AG04449 (cell line): ENCODE measurements around the gene VPS8.

Source experiments
- CTCF ChIA-PET: fragments of 350-600 bp; formaldehyde crosslinking; extraction: SDS; loops from one replicate; lab custom pipeline; 2021; ENCODE audit warnings: antibody characterized with exemption; lab: Yijun Ruan, JAX
- POLR2A ChIA-PET: fragments of 400-600, 350-600 bp; formaldehyde crosslinking; extraction: SDS; loops from one replicate; lab custom pipeline; 2020; ENCODE audit warnings: antibody characterized with exemption, inconsistent platforms; lab: Yijun Ruan, JAX
- DNase-seq: peaks from one replicate; pipeline ENCODE4 v3.0.0-alpha.2; 2010; ENCODE audit warnings: low read depth, low spot score
- H3K4me3 ChIP-seq: 2 replicates; pipeline ENCODE4 v1.5.1; 2011; ENCODE audit warnings: low read depth, mild to moderate bottlenecking, control low read depth, low read length
- TF ChIP-seq, protein P1 (sequence below): IDR thresholded peaks from one replicate; pipeline ENCODE4 v1.5.1; 2011; ENCODE audit warnings: mild to moderate bottlenecking, moderate library complexity, low read length, control low read depth, inconsistent platforms; ENCODE audit not compliant: insufficient read depth; ENCODE audit errors: missing control alignments

The VPS8 gene

DNA sequence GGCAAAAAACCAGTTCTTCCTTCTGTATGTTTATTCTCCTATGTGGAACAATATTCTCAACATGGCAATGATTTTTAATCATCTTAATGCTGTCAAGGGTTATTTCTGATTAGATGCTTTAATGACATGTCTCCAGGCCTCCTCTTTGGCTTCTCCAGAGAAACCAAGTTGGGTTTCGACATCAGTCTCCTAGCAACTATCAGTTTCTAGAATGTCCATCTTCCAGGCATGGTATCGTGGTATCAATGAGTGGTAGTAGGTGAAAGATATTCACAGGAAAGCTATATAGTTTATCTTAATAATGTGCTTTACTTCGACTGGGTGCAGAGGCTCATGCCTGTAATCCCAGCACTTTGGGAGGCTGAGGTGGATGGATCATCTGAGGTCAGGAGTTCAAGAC is 212.4 kb downstream of the VPS8 start:
- TF ChIP-seq, protein P1, sequence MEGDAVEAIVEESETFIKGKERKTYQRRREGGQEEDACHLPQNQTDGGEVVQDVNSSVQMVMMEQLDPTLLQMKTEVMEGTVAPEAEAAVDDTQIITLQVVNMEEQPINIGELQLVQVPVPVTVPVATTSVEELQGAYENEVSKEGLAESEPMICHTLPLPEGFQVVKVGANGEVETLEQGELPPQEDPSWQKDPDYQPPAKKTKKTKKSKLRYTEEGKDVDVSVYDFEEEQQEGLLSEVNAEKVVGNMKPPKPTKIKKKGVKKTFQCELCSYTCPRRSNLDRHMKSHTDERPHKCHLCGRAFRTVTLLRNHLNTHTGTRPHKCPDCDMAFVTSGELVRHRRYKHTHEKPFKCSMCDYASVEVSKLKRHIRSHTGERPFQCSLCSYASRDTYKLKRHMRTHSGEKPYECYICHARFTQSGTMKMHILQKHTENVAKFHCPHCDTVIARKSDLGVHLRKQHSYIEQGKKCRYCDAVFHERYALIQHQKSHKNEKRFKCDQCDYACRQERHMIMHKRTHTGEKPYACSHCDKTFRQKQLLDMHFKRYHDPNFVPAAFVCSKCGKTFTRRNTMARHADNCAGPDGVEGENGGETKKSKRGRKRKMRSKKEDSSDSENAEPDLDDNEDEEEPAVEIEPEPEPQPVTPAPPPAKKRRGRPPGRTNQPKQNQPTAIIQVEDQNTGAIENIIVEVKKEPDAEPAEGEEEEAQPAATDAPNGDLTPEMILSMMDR, result no peak
- ChIA-PET POLR2A (no interaction called here), CTCF (no interaction called here)
- no peak overlapping the region for H3K4me3 ChIP-seq
- no peak for DNase-seq

DNA sequence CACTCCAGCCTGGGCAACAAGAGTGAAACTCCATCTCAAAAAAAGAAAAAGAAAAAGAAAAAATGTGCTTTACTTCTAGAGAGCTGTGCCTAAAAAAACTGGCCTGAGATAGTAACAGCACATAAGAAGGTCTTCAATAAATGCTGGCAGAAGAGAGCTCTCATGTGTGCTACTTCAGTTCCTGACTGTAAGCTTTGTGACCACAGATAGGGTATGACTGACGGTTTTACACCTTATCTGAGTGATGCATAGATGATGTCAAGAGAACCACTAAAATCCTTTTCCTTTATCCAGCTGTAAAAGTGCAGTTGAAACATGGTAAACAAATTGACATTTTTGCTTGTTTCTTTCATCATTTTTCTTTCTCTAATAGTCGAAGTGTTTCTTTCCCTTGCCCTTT is 213.0 kb downstream of the VPS8 start:
- H3K4me3 ChIP-seq, result no peak overlapping the region
- no peak for DNase-seq
- ChIA-PET CTCF (interaction anchor here (0.8 kb wide), 1 partner anchor 11 kb away, joined by 3 read pairs; no protein-coding TSS in a partner anchor), POLR2A (no interaction called here)
- TF ChIP-seq, protein P1, result no peak

DNA sequence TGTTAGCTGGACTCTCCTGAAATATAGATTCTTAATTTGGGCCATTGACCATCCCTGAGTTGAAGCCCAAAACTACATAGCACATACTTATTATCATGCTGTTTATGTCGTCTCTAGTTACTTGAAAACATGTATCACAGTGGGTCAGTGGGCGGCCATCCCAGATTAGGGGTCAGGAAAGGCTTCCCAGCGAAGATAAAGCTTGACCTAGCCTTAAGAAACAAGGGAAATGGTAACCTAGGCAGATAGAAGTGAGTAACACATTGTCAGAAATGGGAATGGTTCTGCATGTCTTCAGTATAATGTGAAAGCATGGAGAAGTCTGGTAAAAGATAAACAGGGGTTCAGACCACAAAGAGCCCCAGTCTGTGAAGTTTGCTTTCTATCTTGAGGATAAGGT is 216.2 kb downstream of the VPS8 start:
- ChIA-PET POLR2A (no interaction called here), CTCF (no interaction called here)
- no peak for DNase-seq
- no peak overlapping the region for H3K4me3 ChIP-seq
- TF ChIP-seq, protein P1, result no peak

DNA sequence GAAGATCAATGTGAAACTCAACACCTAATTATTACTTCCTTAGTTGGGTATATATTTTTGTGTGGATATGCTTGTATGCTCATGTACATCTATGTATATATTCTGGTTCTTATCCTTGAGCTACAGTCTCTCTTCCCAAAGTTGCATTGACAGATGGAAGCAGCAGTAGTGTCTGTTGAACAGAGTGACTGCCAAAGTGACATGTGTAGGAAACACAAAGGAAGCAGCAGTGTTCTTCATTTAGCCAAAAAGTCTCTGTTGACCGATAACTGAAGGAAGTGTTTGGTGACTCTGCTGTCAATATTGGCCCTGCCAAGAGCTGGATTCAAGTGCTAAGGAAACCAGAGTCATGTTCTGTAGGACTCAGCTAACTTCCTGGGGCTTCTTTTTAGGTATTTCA is 217.1 kb downstream of the VPS8 start:
- DNase-seq, result no peak
- TF ChIP-seq, protein P1, result no peak
- no peak overlapping the region for H3K4me3 ChIP-seq
- ChIA-PET CTCF (no interaction called here), POLR2A (no interaction called here)

DNA sequence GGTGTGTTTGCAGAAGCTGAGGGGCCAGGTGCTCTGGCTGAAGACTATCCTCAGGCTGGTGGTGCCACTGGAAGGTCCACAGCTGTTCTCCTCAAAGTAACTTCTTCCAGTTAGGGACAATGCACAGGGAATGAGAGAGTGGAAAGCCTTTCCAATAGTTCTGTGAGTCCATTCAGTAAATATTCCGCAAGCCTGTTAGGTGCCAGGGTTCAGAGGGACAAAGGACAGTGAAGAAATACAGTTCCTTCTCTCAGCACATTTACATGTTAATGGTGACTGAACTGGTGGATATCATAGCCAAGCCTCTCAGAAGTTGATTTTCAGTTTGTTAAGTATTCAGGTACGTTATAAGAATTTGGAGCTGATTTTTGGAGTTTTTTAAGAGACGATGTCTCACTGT is 218.4 kb downstream of the VPS8 start:
- ChIA-PET POLR2A (no interaction called here), CTCF (no interaction called here)
- DNase-seq, result no peak
- no peak overlapping the region for H3K4me3 ChIP-seq
- TF ChIP-seq, protein P1, result no peak

DNA sequence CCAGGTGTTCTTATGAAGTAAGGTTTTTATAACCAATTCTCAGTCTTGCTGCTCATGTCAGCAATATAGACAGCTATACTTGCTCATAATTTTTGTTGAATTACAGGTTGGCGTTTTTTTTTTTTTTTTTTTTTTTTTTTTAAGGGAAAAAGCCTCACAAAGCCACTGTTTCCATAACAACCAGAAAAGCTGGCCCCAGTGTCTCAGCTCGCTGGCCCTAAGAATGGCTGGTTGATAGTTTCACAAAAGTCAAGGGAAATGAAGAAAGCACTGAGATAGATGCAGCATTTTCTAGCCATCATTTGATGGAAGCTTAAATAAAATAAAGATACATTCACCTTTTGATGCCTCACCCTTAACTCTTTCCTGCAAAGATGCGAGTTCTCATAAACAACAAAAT is 219.0 kb downstream of the VPS8 start:
- CTCF ChIA-PET, result no interaction called here
- DNase-seq, result no peak

More for the DNA sequence above, 219.0 kb downstream of the VPS8 start:
- TF ChIP-seq, protein P1, result no peak
- H3K4me3 ChIP-seq, result no peak overlapping the region
- POLR2A ChIA-PET, result no interaction called here
